Epithelial cell of esophagus (primary cell): ENCODE results near the gene KRT14.
"Not testable (repeated sequence)": the region's sequence is repeated elsewhere in the genome, so short reads cannot be mapped to it uniquely, and the experiment has no call there.

Experiments used
- DNase-seq: peaks from one replicate; pipeline ENCODE4 v3.0.0; 2010; ENCODE audit warnings: low read depth
- H3K4me3 ChIP-seq: 2 replicates; pipeline ENCODE4 v1.5.1; 2011; ENCODE audit warnings: mild to moderate bottlenecking, low read length, control low read depth
- CTCF ChIP-seq: IDR thresholded peaks from 2 replicates; pipeline ENCODE4 v1.5.1; 2011; ENCODE audit warnings: low read depth, mild to moderate bottlenecking, low read length, control low read depth, inconsistent platforms; ENCODE audit not compliant: insufficient read depth; ENCODE audit errors: missing control alignments

Gene KRT14

GRCh38 chr17:41619036-41619926 lies 32.6 kb upstream of the KRT14 start:
- no peak for TF ChIP-seq CTCF
- DNase-seq = peak; percentile 97
- no peak overlapping the region for H3K4me3 ChIP-seq

GRCh38 chr17:41618341-41619035 lies 31.8 kb upstream of the KRT14 start:
- DNase-seq = peak; percentile 94
- H3K4me3 ChIP-seq = no peak overlapping the region
- no peak for TF ChIP-seq CTCF

- TF ChIP-seq CTCF = no peak
- DNase-seq = peak; percentile 88
Observed at GRCh38 chr17:41617698-41618097, 31.0 kb upstream of the KRT14 start.

GRCh38 chr17:41617136-41617535 lies 30.4 kb upstream of the KRT14 start:
- DNase-seq = peak; percentile 67
- no peak overlapping the region for H3K4me3 ChIP-seq
- TF ChIP-seq CTCF = no peak

More at GRCh38 chr17:41617698-41618097, 31.0 kb upstream of the KRT14 start:
- no peak overlapping the region for H3K4me3 ChIP-seq

GRCh38 chr17:41616486-41616885 lies 29.8 kb upstream of the KRT14 start:
- not testable (repeated sequence) for DNase-seq

GRCh38 chr17:41615454-41615853 lies 28.8 kb upstream of the KRT14 start:
- peak; percentile 98 for DNase-seq
- no peak overlapping the region for H3K4me3 ChIP-seq
- TF ChIP-seq CTCF = peak; percentile 41

More at GRCh38 chr17:41616486-41616885, 29.8 kb upstream of the KRT14 start:
- H3K4me3 ChIP-seq = not testable (repeated sequence)

GRCh38 chr17:41614767-41615166 lies 28.1 kb upstream of the KRT14 start:
- not testable (repeated sequence) for H3K4me3 ChIP-seq, DNase-seq
